H1 (cell line): ENCODE data around the gene OPN3. TPM values are rescaled to one million over a fixed set of nuclear protein-coding genes. Genes with fewer than 3 reads are reported as not detected.

Experiments
- CTCF ChIA-PET: fragments of 300-600 bp; sonication (Branson Sonifier 250); formaldehyde crosslinking; loops from one replicate; lab custom pipeline; 2021; ENCODE audit not compliant: partially characterized antibody; lab: Charles Lee
- POLR2A ChIA-PET: fragments of 300-600 bp; sonication (Branson Sonifier 250); formaldehyde crosslinking; loops from one replicate; lab custom pipeline; 2021; ENCODE audit warnings: inconsistent platforms; ENCODE audit not compliant: partially characterized antibody; lab: Charles Lee
- DNase-seq, 2 experiments: peaks; one replicate each; pipeline versions ENCODE4 v3.0.0 to v3.0.0-alpha.2; 2010 to 2022; ENCODE audit warnings: low spot score in 2 of 2, low read depth in 1 of 2, mixed read lengths in 1 of 2
- FAIRE-seq: peaks from 2 replicates; lab custom pipeline; 2011; peaks lifted over from hg19 to GRCh38; lab: Jason Lieb, UNC
- H2AFZ ChIP-seq: 2 replicates; pipeline ENCODE4 v1.8.1; 2012; ENCODE audit warnings: low read length, inconsistent platforms
- H2AK5ac ChIP-seq: 2 replicates; pipeline ENCODE4 v1.6.1; 2013; ENCODE audit warnings: low read depth, low read length
- H2BK120ac ChIP-seq: replicated peaks from 2 replicates; pipeline ENCODE3; 2013; ENCODE audit warnings: low read depth, low read length, inconsistent platforms
- H2BK12ac ChIP-seq: 2 replicates; pipeline ENCODE4 v1.6.1; 2013; ENCODE audit warnings: low read depth, low read length
- H2BK15ac ChIP-seq: 2 replicates; pipeline ENCODE4 v1.6.1; 2013; ENCODE audit warnings: low read length
- H2BK20ac ChIP-seq: 2 replicates; pipeline ENCODE4 v1.6.1; 2013; ENCODE audit warnings: low read length
- H2BK5ac ChIP-seq: 2 replicates; pipeline ENCODE4 v1.6.1; 2013; ENCODE audit warnings: low read depth, low read length
- H3K14ac ChIP-seq: 2 replicates; pipeline ENCODE4 v1.6.1; 2013; ENCODE audit warnings: inconsistent platforms; ENCODE audit not compliant: insufficient read length
- H3K18ac ChIP-seq: 2 replicates; pipeline ENCODE4 v1.6.1; 2013; ENCODE audit warnings: low read length; ENCODE audit errors: extremely low read depth
- H3K23ac ChIP-seq: 2 replicates; pipeline ENCODE4 v1.6.1; 2013; ENCODE audit warnings: inconsistent platforms; ENCODE audit not compliant: insufficient read length
- H3K23me2 ChIP-seq: 2 replicates; pipeline ENCODE4 v1.6.1; 2013; ENCODE audit warnings: low read depth, low read length
- H3K27ac ChIP-seq: 2 replicates; pipeline ENCODE4 v1.6.1; 2011; ENCODE audit warnings: low read depth, low read length, inconsistent platforms
- H3K27me3 ChIP-seq, 4 experiments: replicated peaks in 1 of 4; 1 replicate in 1 of 4; 2 replicates in 3 of 4; pipeline versions ENCODE4 v1.6.1 to v1.8.1; 2011 to 2013; ENCODE audit warnings: low read length in 3 of 4, mild to moderate bottlenecking in 3 of 4, inconsistent platforms in 2 of 4, mixed read lengths in 2 of 4, moderate library complexity in 1 of 4; ENCODE audit not compliant: control insufficient read depth in 3 of 4, insufficient read depth in 3 of 4; ENCODE audit errors: extremely low read depth in 1 of 4
- H3K36me3 ChIP-seq, 4 experiments: 2 replicates each; pipeline versions ENCODE4 v1.6.1 to v1.8.1; 2011 to 2013; ENCODE audit warnings: mild to moderate bottlenecking in 4 of 4, low read length in 3 of 4, moderate library complexity in 2 of 4, control low read depth in 1 of 4, inconsistent platforms in 1 of 4; ENCODE audit not compliant: insufficient read depth in 4 of 4, control insufficient read depth in 2 of 4
- H3K4ac ChIP-seq: replicated peaks from 2 replicates; pipeline ENCODE3; 2013; ENCODE audit warnings: low read length, low read depth, mixed read lengths, inconsistent platforms; ENCODE audit not compliant: insufficient read length
- H3K4me1 ChIP-seq, 4 experiments: replicated peaks in 1 of 4; 1 replicate in 1 of 4; 2 replicates in 3 of 4; pipeline versions ENCODE4 v1.6.1 to v1.8.1; 2011 to 2013; ENCODE audit warnings: low read length in 3 of 4, inconsistent platforms in 2 of 4, mixed read lengths in 1 of 4; ENCODE audit not compliant: insufficient read depth in 4 of 4, control insufficient read depth in 3 of 4
- H3K4me2 ChIP-seq, 2 experiments: 2 replicates each; pipeline versions ENCODE4 v1.6.1 to v1.8.1; 2011 to 2013; ENCODE audit warnings: low read depth in 2 of 2, low read length in 2 of 2, control low read depth in 1 of 2, inconsistent platforms in 1 of 2, mild to moderate bottlenecking in 1 of 2; ENCODE audit not compliant: insufficient read depth in 1 of 2
- H3K4me3 ChIP-seq, 4 experiments: fragments of 200-600, 300-600 bp in 1 of 4; sonication (generic), shearing (Covaris generic), sonication (Bioruptor Twin) in 1 of 4; 2 replicates each; pipeline versions ENCODE4 v1.5.1 to v1.8.1; 2011 to 2016; ENCODE audit warnings: low read length in 4 of 4, low read depth in 3 of 4, control low read depth in 2 of 4, inconsistent platforms in 2 of 4, mild to moderate bottlenecking in 2 of 4, mixed read lengths in 1 of 4, moderate library complexity in 1 of 4; ENCODE audit not compliant: insufficient read depth in 2 of 4; ENCODE audit errors: extremely low read depth in 1 of 4
- H3K56ac ChIP-seq: replicated peaks from 2 replicates; pipeline ENCODE3; 2013; ENCODE audit warnings: low read depth, mild to moderate bottlenecking, mixed read lengths, low read length, inconsistent platforms; ENCODE audit not compliant: insufficient read length
- H3K79me1 ChIP-seq: 2 replicates; pipeline ENCODE4 v1.6.1; 2013; ENCODE audit warnings: low read depth, low read length, control low read depth
- H3K79me2 ChIP-seq, 2 experiments: 2 replicates each; pipeline versions ENCODE4 v1.6.1 to v1.8.1; 2012 to 2013; ENCODE audit warnings: low read length in 2 of 2, mild to moderate bottlenecking in 2 of 2, inconsistent platforms in 1 of 2; ENCODE audit not compliant: insufficient read depth in 2 of 2, control insufficient read depth in 1 of 2
- H3K9ac ChIP-seq, 4 experiments: replicated peaks in 1 of 4; 1 replicate in 1 of 4; 2 replicates in 3 of 4; pipeline versions ENCODE4 v1.6.1 to v1.8.1; 2011 to 2013; ENCODE audit warnings: low read depth in 3 of 4, low read length in 3 of 4, control low read depth in 2 of 4, mild to moderate bottlenecking in 2 of 4, moderate library complexity in 2 of 4, inconsistent platforms in 1 of 4; ENCODE audit errors: extremely low read depth in 1 of 4
- H3K9me3 ChIP-seq, 2 experiments: 2 replicates each; pipeline versions ENCODE4 v1.6.1 to v1.8.1; 2012 to 2013; ENCODE audit warnings: mild to moderate bottlenecking in 2 of 2, moderate library complexity in 2 of 2, control low read depth in 1 of 2, inconsistent platforms in 1 of 2, low read depth in 1 of 2, low read length in 1 of 2, mixed read lengths in 1 of 2; ENCODE audit not compliant: insufficient read depth in 2 of 2
- H4K20me1 ChIP-seq, 2 experiments: replicated peaks in 1 of 2; 2 replicates each; pipeline versions ENCODE3 to v1.8.1; 2011 to 2013; ENCODE audit warnings: inconsistent platforms in 2 of 2, low read length in 2 of 2, mild to moderate bottlenecking in 1 of 2; ENCODE audit not compliant: insufficient read depth in 2 of 2, control insufficient read depth in 1 of 2
- H4K5ac ChIP-seq: 2 replicates; pipeline ENCODE4 v1.6.1; 2013; ENCODE audit warnings: low read length, low read depth, mixed read lengths, inconsistent platforms; ENCODE audit not compliant: insufficient read length
- H4K8ac ChIP-seq: 2 replicates; pipeline ENCODE4 v1.8.0; 2013; ENCODE audit warnings: mild to moderate bottlenecking, moderate library complexity, low read length, inconsistent platforms; ENCODE audit not compliant: insufficient read depth; ENCODE audit errors: extremely low read depth
- H4K91ac ChIP-seq: replicated peaks from 2 replicates; pipeline ENCODE3; 2013; ENCODE audit warnings: low read length, mixed read lengths, inconsistent platforms; ENCODE audit not compliant: insufficient read length
- ATF2 ChIP-seq: IDR thresholded peaks from 2 replicates; pipeline ENCODE4 v1.6.1; 2012; ENCODE audit warnings: low read length, inconsistent platforms
- E2F6 ChIP-seq: IDR thresholded peaks from 2 replicates; pipeline ENCODE4 v1.6.1; 2012; ENCODE audit warnings: inconsistent platforms
- GABPA ChIP-seq: IDR thresholded peaks from 2 replicates; pipeline ENCODE4 v1.6.1; 2011; ENCODE audit warnings: mild to moderate bottlenecking, low read length, moderate library complexity, borderline replicate concordance; ENCODE audit not compliant: insufficient read depth
- KDM1A ChIP-seq: fragments of 200-600, 300-600 bp; sonication (generic); IDR thresholded peaks from 2 replicates; pipeline ENCODE4 v1.7.1; 2016; ENCODE audit warnings: mild to moderate bottlenecking, low read length, borderline replicate concordance
- PHF8 ChIP-seq: fragments of 200-600 bp; sonication (generic); conservative IDR thresholded peaks from 2 replicates; pipeline ENCODE4 v1.7.1; 2012; ENCODE audit warnings: low read depth, mild to moderate bottlenecking, inconsistent platforms, low read length, moderate library complexity
- WGBS, 2 experiments: shearing (Covaris generic) in 1 of 2; methylation state at CpG; one replicate each; pipeline versions ENCODE4 v1.1.6 to v1.1.7; 2013 to 2015; ENCODE audit warnings: low lambda C conversion rate in 2 of 2, mixed read lengths in 2 of 2, inconsistent platforms in 1 of 2, low coverage in 1 of 2, missing lambda C conversion rate in 1 of 2; ENCODE audit not compliant: insufficient replicate concordance in 2 of 2, insufficient coverage in 1 of 2, insufficient read length in 1 of 2; ENCODE audit errors: extremely low coverage in 1 of 2, missing lambda C conversion rate in 1 of 2; 5-methylcytosine and 5-hydroxymethylcytosine counted together
- polyA plus RNA-seq, 7 experiments: library from polyadenylated mRNA; depleted of rRNA in 3 of 7; stranded (reverse) in 5 of 7; unstranded in 2 of 7; fragments of >200 nt in 5 of 7; fragments of 200-250 nt in 2 of 7; gene quantifications; 1 replicate in 5 of 7; 2 replicates in 1 of 7; 4 replicates in 1 of 7; pipeline versions ENCODE4 v1.2.1 to v1.2.3, GENCODE V29; 2011 to 2013; ENCODE audit warnings: missing spikeins in 2 of 7, mixed read lengths in 2 of 7
- total RNA-seq: library from RNA; stranded (reverse); fragmentation: NEBNext Ultra II Directional; extraction: Animal tissue kit (Norgen Biotek cat#: 25700); gene quantifications from 2 replicates; pipeline ENCODE4 v1.2.1, GENCODE V29; 2021

Gene OPN3
- total and polyA plus RNA-seq, 2 of the 8 experiments (the other 6 are each of a cell fraction or from before 2014, with no cell fraction given): 8.8 to 19.4 TPM

DNA sequence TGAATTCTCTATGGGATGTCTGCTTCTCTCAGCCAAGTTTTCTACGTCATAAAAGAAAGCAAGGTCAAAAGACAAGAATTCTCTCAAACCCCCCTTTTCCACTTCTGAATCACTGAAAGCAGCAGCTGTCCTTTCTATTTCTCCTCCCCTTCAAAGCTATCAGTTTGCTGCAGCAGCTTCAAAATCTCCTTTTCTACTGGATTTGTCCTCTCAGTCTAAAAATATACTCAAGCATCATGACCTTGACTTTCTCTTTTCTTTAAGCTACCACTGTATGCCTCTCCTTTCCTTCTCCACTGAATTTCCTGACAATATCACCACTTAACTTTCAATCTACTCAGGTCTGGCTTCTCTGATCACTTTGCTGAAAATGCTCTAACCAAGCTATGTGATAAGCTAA is 13.8 kb upstream of the OPN3 start:
- H2AFZ ChIP-seq: no peak overlapping the region
- no peak overlapping the region for H3K4me3 ChIP-seq
- no peak overlapping the region for H2BK12ac ChIP-seq
- peaks cover 1% of the 10 kb centered on the region; the same call in 1 of the 2 replicates for H3K23me2 ChIP-seq
- H3K4me1 ChIP-seq: no peaks in the 10 kb centered on the region
- no peak overlapping the region for H3K27ac ChIP-seq
- H4K91ac ChIP-seq: no peak overlapping the region
- H3K4me2 ChIP-seq: no peak overlapping the region
- WGBS, 2 experiments: 85% methylated on average over 1 of the region's 1 CpG; no CpG with 5 or more reads in 1 of the 2 experiments
- no peak overlapping the region for H2BK120ac ChIP-seq
- no peak overlapping the region for H4K5ac ChIP-seq
- no peak for FAIRE-seq
- no peak overlapping the region for H3K18ac ChIP-seq
- no peak overlapping the region for H3K4ac ChIP-seq
- H2BK20ac ChIP-seq: no peak overlapping the region
- CTCF ChIA-PET: interaction anchor here (0.6 to 1.4 kb wide), 3 partner anchors 28 to 49 kb away, joined by 3 to 5 read pairs (median 4); no protein-coding TSS in a partner anchor
- no peaks in the 10 kb centered on the region for H3K9me3 ChIP-seq
- no peak overlapping the region for H3K9ac ChIP-seq
- H3K23ac ChIP-seq: no peak overlapping the region
- H2BK15ac ChIP-seq: no peak overlapping the region
- POLR2A ChIA-PET: no interaction called here
- no peaks in the 10 kb centered on the region for H3K79me2 ChIP-seq
- no peaks in the 10 kb centered on the region for H3K27me3 ChIP-seq
- no peak for DNase-seq
- no peaks in the 10 kb centered on the region for H3K79me1 ChIP-seq
- H3K14ac ChIP-seq: no peak overlapping the region
- no peak overlapping the region for H3K56ac ChIP-seq
- H2BK5ac ChIP-seq: no peak overlapping the region
- no peak overlapping the region for H2AK5ac ChIP-seq
- no peaks in the 10 kb centered on the region for H3K36me3 ChIP-seq
- H4K20me1 ChIP-seq: no peaks in the 10 kb centered on the region
- H4K8ac ChIP-seq: no peak overlapping the region
- TF ChIP-seq PHF8 (no peak), E2F6 (no peak), ATF2 (no peak), GABPA (no peak), KDM1A (no peak)
